Bladder microvascular endothelial cell (primary cell): ENCODE data around the gene ALKBH1. TPM values are rescaled to one million over a fixed set of nuclear protein-coding genes. Genes with fewer than 3 reads are reported as not detected.

ENCODE experiments used
- total RNA-seq: library from RNA; depleted of rRNA; stranded (reverse); fragments of >200 nt; gene quantifications from 2 replicates; pipeline ENCODE4 v1.2.3, GENCODE V29; 2014

Gene ALKBH1
- total RNA-seq = 7.0 and 8.9 TPM in 2 replicates

GRCh38 chr14:77707724-77708408 is at the start of gene ALKBH1, which contains the start of gene SLIRP:
ALKBH1 (minus strand) TSS chr14:77708023; CDS start chr14:77708004, 19 bp downstream.
SLIRP (plus strand) TSS chr14:77708103; CDS start chr14:77708112, 9 bp downstream.

Other genes starting within 250 kb of the ALKBH1 start
- 96.2 and 129 TPM in 2 replicates for gene AHSA1, start 249.9 kb downstream of the ALKBH1 start, total RNA-seq
- gene ISM2, start 209.2 kb downstream of the ALKBH1 start, total RNA-seq = 0.06 TPM in 1 of 2 replicates, not detected in the other
- gene SPTLC2, start 91.4 kb downstream of the ALKBH1 start, total RNA-seq = 55.7 and 92.6 TPM in 2 replicates
- 119 and 132 TPM in 2 replicates for gene SLIRP, start 80 bp upstream of the ALKBH1 start, total RNA-seq
- 42.3 and 50.5 TPM in 2 replicates for gene SNW1, start 53.1 kb upstream of the ALKBH1 start, total RNA-seq
- 1.3 and 4.0 TPM in 2 replicates for gene ADCK1, start 92.1 kb upstream of the ALKBH1 start, total RNA-seq